GM13976 (cell line): ENCODE measurements around the gene SLC38A5.

Experiments
- DNase-seq: peaks from one replicate; pipeline ENCODE4 v3.0.0; 2012; ENCODE audit warnings: low spot score
- CTCF ChIP-seq: IDR thresholded peaks from 2 replicates; pipeline ENCODE4 v1.5.1; 2012; ENCODE audit warnings: borderline replicate concordance, mild to moderate bottlenecking; ENCODE audit not compliant: insufficient read depth; ENCODE audit errors: extremely low read depth, missing control alignments, control extremely low read depth
- in situ Hi-C: fragments of 300-500 bp; cut with MboI; formaldehyde crosslinking; loops from one replicate; pipeline ENCODE4 v1.12.0; 2022; ENCODE audit warnings: low sequenced_read_pairs, mixed read lengths, inconsistent platforms; ENCODE audit not compliant: unreplicated experiment

SLC38A5 gene

GRCh38 chrX:48505481-48505880, 35.4 kb upstream of the SLC38A5 start:
- in situ Hi-C loops, result no loop called here
- TF ChIP-seq CTCF, result no peak

DNA sequence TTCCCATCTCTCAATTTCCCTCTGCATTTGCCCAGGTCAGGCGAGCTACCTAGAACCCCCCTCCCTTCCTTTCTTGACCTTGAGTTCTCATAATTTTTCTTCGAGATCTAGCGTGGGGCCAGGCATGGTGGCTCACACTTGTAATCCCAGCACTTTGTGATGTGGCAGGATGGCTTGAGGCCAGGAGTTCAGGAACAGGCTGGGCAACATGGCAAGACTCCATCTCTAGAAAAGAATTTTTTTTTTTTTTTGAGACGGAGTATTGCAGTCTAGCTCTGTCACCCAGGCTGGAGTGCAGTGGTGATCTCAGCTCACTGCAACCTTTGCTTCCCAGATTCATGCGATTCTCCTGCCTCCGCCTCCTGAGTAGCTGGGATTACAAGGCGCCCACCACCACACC, 34.2 kb upstream of the SLC38A5 start:
- in situ Hi-C loops, result no loop called here
- no peak for TF ChIP-seq CTCF
- no peak for DNase-seq

More at GRCh38 chrX:48505481-48505880, 35.4 kb upstream of the SLC38A5 start:
- DNase-seq, result no peak

DNA sequence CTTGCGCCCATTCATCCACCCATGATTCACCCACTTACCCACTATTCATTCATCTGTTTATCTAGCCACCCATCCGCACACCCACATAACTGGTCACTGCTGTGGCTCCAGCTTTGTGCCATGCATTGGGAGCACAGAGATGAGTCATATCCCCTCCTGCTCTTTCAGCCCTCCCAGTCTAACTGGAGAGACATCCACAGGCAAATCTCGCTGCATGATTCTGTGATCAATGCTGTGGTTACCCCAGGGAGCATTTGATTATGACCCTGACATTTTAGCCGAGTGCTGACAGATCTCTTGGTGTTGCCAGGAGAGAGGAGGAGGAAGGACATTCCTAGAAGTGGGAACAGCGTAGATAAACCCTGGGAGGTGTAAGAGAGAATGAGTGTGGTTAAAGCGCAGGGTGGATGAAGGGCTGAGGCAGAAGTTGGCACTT, 28.3 kb upstream of the SLC38A5 start:
- no peak for TF ChIP-seq CTCF
- no peak for DNase-seq
- in situ Hi-C loops, result no loop called here

- in situ Hi-C loops, result no loop called here
- DNase-seq, result no peak
- no peak for TF ChIP-seq CTCF
Measured at GRCh38 chrX:48497871-48498270, 27.8 kb upstream of the SLC38A5 start.

- DNase-seq, result no peak
- in situ Hi-C loops, result no loop called here
Measured at GRCh38 chrX:48496660-48497059, 26.6 kb upstream of the SLC38A5 start.

GRCh38 chrX:48493890-48494364, 23.9 kb upstream of the SLC38A5 start:
- DNase-seq, result no peak
- in situ Hi-C loops, result no loop called here

More at GRCh38 chrX:48496660-48497059, 26.6 kb upstream of the SLC38A5 start:
- no peak for TF ChIP-seq CTCF

More at GRCh38 chrX:48493890-48494364, 23.9 kb upstream of the SLC38A5 start:
- no peak for TF ChIP-seq CTCF
